C4-2B (cell line): ENCODE results near the gene AK9.

Experiments
- ZFX ChIP-seq: fragments of 450-650 bp; IDR thresholded peaks from 2 replicates; pipeline ENCODE4 v1.6.1; 2017
- TF ChIP-seq, protein P1 (sequence below): fragments of 450-650 bp; conservative IDR thresholded peaks from 2 replicates; pipeline ENCODE4 v1.5.1; 2017; ENCODE audit warnings: mild to moderate bottlenecking

DNA sequence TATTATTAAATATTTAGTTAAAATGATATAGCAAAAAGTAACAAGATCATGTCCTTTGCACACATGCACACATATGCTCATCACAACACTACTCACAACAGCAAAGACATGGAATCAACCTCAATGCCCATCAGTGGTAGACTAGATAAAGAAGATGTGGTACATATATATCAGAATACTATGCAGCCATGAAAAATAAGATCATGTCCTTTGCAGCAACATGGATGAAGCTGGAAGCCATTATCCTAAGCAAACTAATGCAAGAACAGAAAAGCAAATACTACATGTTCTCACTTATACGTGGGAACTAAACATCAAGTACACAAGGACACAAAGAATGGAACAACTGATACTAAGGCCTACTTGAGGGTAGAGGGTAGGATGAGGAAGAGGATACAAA is 14.3 kb downstream of the AK9 start:
- TF ChIP-seq, protein P1, sequence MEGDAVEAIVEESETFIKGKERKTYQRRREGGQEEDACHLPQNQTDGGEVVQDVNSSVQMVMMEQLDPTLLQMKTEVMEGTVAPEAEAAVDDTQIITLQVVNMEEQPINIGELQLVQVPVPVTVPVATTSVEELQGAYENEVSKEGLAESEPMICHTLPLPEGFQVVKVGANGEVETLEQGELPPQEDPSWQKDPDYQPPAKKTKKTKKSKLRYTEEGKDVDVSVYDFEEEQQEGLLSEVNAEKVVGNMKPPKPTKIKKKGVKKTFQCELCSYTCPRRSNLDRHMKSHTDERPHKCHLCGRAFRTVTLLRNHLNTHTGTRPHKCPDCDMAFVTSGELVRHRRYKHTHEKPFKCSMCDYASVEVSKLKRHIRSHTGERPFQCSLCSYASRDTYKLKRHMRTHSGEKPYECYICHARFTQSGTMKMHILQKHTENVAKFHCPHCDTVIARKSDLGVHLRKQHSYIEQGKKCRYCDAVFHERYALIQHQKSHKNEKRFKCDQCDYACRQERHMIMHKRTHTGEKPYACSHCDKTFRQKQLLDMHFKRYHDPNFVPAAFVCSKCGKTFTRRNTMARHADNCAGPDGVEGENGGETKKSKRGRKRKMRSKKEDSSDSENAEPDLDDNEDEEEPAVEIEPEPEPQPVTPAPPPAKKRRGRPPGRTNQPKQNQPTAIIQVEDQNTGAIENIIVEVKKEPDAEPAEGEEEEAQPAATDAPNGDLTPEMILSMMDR = no peak
- no peak for TF ChIP-seq ZFX
